HTR-8/SVneo (cell line): Measurements from ENCODE around the gene RAB7A.
A peak's percentile ranks its signal among the peaks of the same experiment; 100 is the strongest.

ENCODE experiments used
- DNase-seq: peaks from one replicate; pipeline ENCODE4 v3.0.0; 2011; ENCODE audit warnings: low spot score, mixed read lengths; ENCODE audit not compliant: insufficient read length
- FAIRE-seq: peaks from 2 replicates; lab custom pipeline; 2011; peaks lifted over from hg19 to GRCh38; lab: Jason Lieb, UNC

Gene RAB7A

GRCh38 chr3:128726023-128727016, at the start of gene RAB7A:
RAB7A (plus strand) TSS chr3:128726183; CDS start chr3:128795368, 69,185 bp downstream.
- peak; percentile 90 for FAIRE-seq

GRCh38 chr3:128679338-128679737, 46.6 kb upstream of the RAB7A start:
- DNase-seq = no peak
- no peak for FAIRE-seq

More at GRCh38 chr3:128726023-128727016, at the start of gene RAB7A:
- peak; percentile 97 for DNase-seq

DNA sequence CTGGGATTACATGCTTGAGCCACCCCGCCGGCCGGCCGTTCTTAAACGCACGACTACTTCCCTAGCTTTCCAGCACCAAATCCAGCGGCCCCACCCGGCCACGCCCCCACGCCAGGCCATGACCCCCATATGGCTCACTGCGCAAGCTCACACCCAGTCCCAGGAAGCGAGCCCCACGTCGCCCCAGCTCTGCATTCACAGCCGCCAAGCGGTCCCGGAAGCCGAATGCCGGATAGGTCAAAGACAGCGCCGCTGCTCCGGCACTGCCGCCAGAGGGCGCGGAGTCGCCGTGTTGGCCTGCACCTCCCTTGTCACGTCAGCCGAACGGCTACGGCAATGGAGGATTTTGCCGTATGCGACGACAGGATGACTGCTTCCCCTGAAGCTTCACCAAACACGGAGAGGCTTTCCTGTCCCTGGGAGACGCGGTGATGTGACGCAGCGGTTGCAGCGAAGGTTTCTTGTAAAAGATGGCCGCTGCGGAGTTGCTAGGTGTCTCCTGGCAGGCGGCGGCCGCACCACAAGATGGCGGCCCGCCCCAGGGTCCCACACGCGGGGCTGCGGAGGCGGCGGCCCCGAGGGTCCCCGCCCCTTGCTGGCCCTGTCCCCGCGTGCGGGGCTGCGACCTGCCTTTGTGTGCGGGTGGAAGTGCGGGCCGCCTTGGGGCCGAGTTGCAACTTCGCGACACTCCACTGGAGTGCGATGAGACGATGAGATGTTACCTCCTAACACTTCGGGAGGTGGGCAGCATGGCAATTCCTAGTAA, 45.2 kb upstream of the RAB7A start:
- DNase-seq (peak; percentile 98), FAIRE-seq (peak; percentile 54)

- DNase-seq = no peak
- no peak for FAIRE-seq
Measured at GRCh38 chr3:128681369-128681829, 44.6 kb upstream of the RAB7A start.

DNA sequence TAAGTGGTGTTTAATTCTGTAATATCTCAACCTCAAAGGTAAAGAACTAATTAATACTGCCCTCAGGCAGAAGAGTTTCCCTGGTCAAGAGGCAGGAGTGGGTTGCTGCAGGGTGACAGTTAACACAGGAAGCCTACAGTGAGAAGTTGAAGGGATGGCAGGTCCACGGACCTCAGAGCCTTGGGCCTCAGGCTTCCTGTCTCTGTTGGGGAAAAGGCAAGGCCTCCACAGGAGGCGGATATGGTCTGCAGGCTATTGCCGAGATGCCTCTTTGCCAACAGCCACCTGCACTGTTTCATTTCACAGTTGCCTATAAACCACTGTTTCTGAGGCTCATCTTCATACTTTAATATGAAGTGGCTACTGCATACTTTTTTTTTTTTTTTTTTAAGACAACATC, 42.0 kb upstream of the RAB7A start:
- no peak for DNase-seq
- no peak for FAIRE-seq

- FAIRE-seq (no peak), DNase-seq (no peak)
Measured at GRCh38 chr3:128684986-128685726, 40.8 kb upstream of the RAB7A start.

- FAIRE-seq (no peak), DNase-seq (no peak)
Measured at GRCh38 chr3:128686465-128686864, 39.5 kb upstream of the RAB7A start.

GRCh38 chr3:128689060-128689459, 36.9 kb upstream of the RAB7A start:
- FAIRE-seq (no peak), DNase-seq (no peak)

DNA sequence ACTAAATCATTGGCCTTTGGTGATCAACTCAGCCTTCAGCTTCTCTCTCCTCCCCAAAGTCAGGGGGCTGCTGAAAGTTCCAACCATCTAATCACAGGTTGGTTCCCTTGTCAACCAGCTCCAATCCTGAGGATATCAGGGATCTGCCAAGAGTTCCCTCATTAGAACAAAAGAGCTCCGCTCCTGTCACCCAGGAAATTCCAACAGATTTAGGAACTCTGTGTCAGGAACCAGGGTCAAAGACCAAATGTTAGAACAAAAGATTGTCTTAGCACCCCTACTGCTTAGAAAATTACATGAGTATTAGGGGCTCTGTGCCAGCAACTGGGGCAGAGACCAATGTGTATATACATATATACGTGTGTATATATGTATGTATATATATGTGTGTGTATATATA, 32.3 kb upstream of the RAB7A start:
- FAIRE-seq = no peak
- no peak for DNase-seq

DNA sequence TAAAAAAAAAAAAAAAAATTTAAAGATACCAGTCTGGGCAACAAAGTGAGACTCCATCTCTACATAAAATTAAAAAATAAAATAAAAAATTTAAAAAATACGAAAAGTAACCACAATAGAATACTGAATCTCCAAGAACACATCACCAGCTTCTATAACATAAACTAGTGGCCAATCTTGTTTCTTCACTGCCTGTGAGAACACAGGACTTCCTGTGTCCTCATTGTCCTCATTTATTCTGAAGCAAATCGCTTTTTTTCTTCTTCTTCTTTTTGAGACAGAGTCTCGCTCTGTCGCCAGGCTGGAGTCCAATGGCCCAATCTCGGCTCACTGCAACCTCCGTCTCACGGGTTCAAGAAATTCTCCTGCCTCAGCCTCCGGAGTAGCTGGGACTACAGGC, 28.6 kb upstream of the RAB7A start:
- DNase-seq = no peak
- no peak for FAIRE-seq

- DNase-seq (no peak), FAIRE-seq (no peak)
Measured at GRCh38 chr3:128698211-128699047, 27.6 kb upstream of the RAB7A start.

- DNase-seq (no peak), FAIRE-seq (no peak)
Measured at GRCh38 chr3:128701342-128702212, 24.4 kb upstream of the RAB7A start.

GRCh38 chr3:128702391-128702790, 23.6 kb upstream of the RAB7A start:
- no peak for DNase-seq
- FAIRE-seq = no peak

DNA sequence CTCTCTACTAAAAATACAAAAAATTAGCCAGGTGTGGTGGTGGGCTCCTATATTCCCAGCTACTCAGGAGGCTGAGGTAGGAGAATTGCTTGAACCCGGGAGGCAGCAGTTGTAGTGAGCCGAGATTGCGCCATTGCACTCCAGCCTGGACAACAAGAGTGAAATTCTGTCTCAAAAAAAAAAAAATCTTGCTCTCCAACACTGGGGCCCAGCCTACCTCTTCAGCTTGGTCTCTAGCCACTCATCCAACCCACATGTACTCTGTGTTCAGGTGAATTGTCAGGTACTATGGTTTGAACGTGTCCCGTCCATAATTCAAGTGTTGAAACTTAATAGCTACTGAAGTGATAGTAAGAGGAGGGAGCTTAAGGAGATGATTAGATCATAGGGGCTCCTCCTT, 22.4 kb upstream of the RAB7A start:
- FAIRE-seq = no peak
- DNase-seq = no peak

DNA sequence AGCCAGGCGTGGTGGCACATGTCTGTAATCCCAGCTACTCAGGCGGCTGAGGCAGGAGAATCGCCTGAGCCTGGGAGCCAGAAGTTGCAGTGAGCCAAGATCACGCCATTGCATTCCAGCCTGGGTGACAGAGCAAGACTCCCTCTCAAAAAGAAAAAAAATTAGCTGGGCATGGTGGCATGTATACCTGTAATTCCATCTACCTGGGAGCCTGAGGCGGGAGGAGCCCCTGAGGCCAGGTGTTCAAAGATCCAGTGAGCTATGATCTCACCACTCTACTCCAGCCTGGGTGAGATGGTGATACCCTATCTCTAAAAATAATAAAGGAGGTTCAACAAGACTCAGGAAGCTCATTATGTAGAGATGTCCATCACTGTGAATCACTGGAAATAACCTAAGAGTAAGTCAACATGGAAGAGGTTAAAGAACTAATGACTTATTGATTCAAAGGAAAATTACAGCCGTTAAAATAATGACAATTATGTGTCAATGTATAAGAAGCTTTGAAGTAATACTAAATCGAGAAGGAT, 19.8 kb upstream of the RAB7A start:
- DNase-seq (no peak), FAIRE-seq (no peak)

- DNase-seq (no peak), FAIRE-seq (no peak)
Measured at GRCh38 chr3:128707928-128708494, 18.0 kb upstream of the RAB7A start.

DNA sequence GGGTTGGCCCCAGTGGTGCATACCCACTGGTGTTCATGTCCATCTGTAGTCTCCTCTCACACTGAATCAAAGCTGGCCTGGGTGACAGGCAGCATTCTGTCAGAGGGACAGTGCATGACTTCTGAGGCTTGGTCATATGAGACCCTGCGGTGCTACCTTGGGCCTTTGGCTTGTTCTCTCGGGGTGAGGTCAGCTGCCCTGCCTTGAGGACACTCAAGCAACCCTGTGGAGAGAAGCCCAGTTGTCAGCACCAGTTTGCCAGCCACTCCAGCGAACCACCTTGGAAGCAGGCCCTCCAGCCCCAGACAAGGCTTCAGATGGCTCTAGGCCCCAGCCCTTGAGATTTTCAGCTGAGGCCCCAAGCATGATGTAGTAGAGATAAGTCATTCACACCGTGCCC, 16.9 kb upstream of the RAB7A start:
- DNase-seq (no peak), FAIRE-seq (no peak)
